HG02973 (cell line): ENCODE data around the gene ANGPTL1.

Source experiments
- ATAC-seq: cut with Tn5 transposase; IDR thresholded peaks from one replicate; pipeline ENCODE4 v1.9.1; 2021; ENCODE audit warnings: moderate library complexity; ENCODE audit not compliant: unreplicated experiment

The ANGPTL1 gene, protein sequence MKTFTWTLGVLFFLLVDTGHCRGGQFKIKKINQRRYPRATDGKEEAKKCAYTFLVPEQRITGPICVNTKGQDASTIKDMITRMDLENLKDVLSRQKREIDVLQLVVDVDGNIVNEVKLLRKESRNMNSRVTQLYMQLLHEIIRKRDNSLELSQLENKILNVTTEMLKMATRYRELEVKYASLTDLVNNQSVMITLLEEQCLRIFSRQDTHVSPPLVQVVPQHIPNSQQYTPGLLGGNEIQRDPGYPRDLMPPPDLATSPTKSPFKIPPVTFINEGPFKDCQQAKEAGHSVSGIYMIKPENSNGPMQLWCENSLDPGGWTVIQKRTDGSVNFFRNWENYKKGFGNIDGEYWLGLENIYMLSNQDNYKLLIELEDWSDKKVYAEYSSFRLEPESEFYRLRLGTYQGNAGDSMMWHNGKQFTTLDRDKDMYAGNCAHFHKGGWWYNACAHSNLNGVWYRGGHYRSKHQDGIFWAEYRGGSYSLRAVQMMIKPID

GRCh38 chr1:178870944-178871343, at the start of gene ANGPTL1:
TSS of gene ANGPTL1 (minus strand) at chr1:178871077. CDS start at chr1:178865776, 5,301 bp downstream.
- no peak for ATAC-seq

DNA sequence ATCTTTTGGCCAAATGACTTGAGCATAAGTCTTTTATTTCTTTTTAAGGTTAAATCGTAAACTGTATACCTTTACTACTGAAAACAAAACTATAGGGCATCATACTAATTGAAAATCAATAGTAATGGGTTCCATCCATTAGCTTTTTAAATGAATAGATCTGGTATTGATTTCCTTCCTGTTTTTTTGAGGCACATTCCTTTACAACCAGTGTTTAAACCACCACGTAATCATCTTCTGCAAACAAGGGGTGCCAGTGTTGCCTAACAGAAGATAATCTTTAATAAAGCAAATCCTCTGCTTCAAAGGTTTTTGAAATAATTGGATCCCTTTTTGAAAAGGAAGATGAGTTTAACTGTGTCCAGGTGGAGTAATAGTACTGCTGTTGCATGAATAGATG, 48.7 kb upstream of the ANGPTL1 start:
- ATAC-seq: no peak

GRCh38 chr1:178918955-178919354, 48.1 kb upstream of the ANGPTL1 start:
- ATAC-seq: no peak

DNA sequence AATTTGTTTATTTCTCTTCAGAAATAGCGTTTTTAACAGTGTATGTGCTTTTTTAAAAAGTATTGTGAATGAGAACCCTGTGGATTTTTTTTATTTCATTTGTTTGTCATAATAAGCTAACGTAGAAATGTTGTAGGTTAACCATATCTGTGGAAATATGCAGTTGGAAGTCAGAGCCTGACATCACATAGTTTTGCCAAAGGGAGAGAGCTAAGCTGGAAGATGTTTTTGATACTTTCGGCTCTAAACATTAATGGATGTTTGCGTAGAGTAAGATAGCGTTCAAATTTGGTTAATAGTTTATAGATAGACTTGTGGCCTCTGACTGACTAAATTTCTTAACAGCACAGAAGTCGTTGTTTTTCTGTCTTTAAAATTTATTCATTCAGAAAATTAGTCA, 47.4 kb upstream of the ANGPTL1 start:
- ATAC-seq: no peak

DNA sequence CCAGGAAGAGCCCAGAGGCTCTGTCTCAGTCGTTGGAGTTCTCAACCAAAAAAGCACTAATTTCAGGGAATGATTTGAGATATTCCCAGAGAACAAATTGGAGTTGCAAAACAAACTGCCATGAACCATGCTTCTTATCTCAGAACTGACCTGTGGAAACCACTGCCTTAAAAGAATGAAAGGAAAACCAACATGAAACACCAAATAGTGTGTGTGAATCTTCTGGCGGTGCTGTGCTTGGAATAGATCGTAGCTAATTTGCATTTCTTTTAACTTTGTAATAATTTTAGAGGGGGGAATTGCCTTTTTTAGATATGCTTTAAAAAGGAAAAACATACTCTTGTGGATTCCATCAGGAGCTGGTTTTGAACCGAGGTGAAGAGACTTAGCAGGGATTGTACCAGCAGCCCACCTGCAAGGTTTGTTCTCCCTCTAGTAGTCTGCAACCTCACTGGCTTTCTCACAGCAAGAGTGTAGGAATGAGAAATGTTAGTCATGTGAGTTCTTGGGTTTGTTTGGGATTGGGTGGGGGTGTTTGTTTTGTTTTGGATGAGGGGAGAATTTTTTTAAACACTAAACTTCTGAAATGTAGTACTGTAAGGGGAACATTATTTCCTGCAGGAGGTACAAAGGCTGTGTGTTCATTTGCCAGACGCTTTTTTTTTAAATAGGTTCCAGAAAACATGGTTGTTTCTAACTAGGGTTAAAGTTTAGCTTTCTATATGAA, 45.7 kb upstream of the ANGPTL1 start:
- ATAC-seq: peak; percentile 54

DNA sequence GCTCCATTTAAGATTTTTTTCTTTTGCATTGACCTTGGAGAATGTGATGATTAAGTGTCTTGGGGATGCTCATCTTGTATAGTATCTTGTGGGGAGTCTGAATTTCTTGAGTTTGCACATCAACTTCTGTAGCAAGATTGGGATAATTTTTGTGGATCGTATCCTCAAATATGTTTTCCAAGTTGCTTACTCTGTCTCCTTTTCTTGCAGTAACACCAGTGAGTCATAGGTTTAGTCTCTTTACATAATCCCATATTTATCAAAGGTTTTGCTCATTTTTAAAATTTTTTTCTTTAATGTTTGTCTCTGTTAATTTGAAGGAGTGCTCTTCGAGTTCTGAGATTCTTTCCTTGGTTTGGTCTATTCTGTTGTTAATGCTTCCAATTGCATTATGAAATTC, 41.7 kb upstream of the ANGPTL1 start:
- no peak for ATAC-seq

DNA sequence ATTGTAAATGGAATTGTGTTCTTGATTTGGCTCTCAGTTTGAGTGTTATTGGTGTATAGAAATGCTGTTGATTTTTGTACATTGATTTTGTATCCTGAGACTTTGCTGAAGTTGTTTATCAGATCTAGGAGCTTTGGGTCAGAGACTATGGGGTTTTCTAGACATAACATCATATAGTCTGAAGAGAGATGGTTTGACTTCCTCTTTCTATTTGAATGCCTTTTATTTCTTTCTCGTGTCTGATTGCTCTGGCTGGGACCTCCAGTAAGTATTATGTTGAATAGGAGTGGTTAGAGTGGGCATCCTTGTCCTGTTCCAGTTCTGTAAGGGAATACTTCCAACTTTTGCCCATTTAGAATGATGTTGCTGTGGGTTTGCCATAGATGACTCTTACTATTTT, 39.1 kb upstream of the ANGPTL1 start:
- no peak for ATAC-seq

DNA sequence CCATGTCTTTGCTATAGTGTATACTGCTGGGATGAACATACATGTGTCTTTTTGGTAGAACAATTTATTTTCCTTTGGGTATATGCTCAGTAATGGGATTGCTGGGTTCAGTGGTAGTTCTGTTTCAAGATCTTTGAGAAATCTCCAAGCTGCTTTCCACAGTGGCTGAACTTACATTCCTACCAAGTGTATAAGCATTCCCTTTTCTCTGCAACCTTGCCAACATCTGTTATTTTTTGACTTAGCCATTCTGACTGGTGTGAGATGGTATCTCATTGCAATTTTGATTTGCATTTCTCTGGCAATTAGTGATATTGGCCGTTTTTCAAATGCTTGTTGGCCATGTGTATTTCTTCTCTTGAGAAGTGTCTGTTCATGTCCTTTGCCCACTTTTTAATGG, 37.5 kb upstream of the ANGPTL1 start:
- ATAC-seq: no peak

- ATAC-seq: no peak
Measured at GRCh38 chr1:178901482-178902125, 30.7 kb upstream of the ANGPTL1 start.

- no peak for ATAC-seq
Measured at GRCh38 chr1:178899402-178899801, 28.5 kb upstream of the ANGPTL1 start.

GRCh38 chr1:178898401-178898800, 27.5 kb upstream of the ANGPTL1 start:
- no peak for ATAC-seq

DNA sequence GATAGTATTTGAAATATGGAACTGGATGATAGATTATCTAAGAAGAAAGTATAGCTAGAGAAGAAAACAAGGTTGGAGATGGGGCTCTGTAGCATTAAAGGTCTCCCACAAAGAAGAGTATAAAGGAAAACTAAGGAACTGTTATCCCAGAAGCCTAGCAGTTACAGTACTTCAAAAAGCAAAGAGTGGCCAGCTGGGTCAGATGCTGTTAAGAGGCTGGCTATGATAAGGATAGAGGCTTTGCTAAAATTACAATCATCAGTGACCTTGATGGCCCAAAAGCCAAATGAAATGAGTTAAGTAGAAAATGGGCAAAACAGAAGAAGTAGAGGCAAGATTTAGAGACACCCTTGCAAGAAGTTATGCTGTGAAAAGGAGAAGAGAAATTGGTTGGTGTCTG, 25.1 kb upstream of the ANGPTL1 start:
- ATAC-seq: no peak

DNA sequence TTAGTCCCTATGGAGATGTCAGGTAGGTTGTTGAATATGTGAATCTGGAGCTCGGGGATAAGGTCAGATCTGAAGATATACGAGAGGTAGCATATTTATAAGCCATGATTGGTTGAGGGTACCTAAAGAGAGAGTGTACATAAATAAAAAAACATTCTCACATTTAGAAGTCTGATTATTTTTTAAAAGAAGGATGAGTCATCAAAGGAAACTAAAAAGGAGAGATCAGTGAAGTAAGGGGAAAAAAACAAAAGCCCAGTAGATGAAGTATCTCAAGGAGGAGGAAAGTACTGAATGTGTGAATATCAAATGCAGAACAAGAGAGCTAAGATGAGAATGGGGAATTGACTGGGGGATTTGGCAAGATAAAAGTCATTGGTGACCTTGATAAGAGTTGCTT, 15.7 kb upstream of the ANGPTL1 start:
- ATAC-seq: no peak

DNA sequence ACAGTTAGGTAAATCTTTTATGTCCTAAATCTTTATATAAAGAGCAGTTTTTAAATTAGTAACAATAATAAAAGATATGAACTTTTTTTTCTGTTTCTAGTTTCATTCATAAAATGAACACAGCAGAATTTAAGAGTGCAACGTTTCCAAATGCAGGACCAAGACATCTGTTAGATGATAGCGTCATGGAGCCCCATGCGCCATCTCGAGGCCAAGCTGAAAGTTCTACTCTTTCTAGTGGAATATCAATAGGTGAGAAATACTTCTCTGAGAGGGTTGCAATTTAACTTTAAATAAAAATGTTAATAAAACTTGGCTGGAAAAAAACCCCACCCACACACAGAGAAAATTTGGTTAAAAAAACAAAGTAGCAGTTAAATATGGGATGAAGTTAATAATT, 15.0 kb upstream of the ANGPTL1 start:
- ATAC-seq: no peak

DNA sequence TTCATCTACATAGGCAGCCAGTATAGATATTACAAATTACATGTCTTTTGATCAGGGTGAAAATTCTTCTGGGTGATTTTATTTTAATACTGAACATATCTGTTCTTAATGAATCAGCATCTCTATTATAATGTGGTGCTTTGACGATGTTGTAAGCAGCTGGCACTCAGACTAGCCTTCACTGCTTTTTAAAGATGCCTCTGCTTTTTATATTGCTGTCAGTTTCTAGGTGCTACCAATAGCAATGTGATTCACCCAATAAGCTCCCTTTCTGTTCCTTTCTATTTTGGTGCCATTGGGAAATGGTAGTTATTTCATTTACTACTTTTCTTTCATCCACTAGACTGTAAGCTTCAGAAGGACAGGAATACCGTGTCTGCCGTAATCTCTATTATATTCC, 11.1 kb upstream of the ANGPTL1 start:
- no peak for ATAC-seq

DNA sequence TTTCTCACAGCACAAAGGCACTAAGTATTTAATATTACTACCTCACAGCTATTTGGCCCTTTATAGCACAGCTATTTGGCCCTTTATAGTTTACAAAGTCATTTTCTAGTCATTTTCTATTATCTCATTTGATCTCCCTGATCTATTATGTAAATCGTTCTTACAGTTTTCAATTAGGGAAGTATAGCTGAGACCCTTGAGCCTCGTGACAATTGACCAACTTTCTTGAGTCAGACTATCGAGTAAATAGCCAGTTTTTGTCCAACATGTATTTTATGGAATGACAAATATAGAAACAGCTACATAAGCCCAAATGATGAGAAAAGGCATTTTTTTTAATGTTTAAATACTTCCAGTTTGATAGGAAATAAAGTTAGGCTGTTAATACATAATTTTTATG, 7.0 kb upstream of the ANGPTL1 start:
- ATAC-seq: no peak

DNA sequence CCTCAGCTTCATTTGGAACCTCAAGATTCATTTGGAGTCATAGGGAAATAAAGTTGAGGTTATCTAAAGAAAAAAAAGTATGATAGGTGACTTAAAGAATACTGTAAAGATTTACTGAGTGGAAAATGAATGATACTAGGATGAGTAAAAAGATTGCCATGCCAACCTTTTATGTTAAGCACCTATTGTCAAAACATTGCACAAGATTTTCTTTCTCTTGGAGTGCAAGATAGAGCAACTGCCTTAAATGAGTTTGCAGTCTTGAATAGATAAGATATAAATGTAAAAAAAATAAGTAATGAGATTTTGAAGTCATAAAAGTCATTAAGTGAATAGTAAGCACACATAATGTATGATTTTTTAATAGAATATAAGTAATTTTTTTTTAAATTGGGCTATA, 5.1 kb upstream of the ANGPTL1 start:
- ATAC-seq: no peak

GRCh38 chr1:178874966-178875365, 4.1 kb upstream of the ANGPTL1 start:
- ATAC-seq: no peak

- no peak for ATAC-seq
Measured at GRCh38 chr1:178871551-178872320, 859 bp upstream of the ANGPTL1 start.

GRCh38 chr1:178870221-178870620, 656 bp downstream of the ANGPTL1 start:
- no peak for ATAC-seq

DNA sequence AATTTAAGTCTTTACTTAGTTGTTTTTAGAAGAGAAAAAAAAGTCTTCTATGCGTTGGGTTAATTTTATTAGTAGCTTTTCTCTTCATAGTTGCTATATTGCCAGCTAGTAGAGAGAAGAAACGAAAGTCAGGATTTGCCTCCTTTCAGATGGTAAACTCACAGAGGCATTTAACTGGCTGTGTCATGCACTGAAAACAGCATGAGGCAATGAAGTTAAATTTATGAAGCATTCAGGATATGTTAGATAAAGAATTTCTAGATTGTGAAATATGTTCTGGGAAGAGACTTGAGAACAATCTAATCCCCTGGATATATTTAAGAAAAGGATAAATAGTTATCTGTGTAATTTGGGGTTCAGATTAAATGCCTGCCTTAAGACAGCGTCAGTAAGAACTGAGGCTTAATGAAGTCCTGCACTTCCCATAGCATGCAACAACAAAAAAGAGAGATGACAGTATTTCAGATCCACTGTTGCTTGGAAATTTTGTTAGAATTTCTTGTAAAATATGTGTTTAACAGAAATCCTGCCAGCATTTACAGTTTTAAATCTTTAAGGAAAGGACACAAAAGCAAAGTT, 1.7 kb downstream of the ANGPTL1 start:
- no peak for ATAC-seq
